Coronary artery (tissue), 2 donors: ENCODE results near the gene TSPAN12.
"Not testable (repeated sequence)": the region's sequence is repeated elsewhere in the genome, so short reads cannot be mapped to it uniquely, and the experiment has no call there.

Experiments
- DNase-seq: peaks from one replicate; pipeline ENCODE4 v3.0.0-alpha.2; 2017; ENCODE audit warnings: low spot score
- H3K27ac ChIP-seq, 2 donors: fragments of 200-600 bp; sonication (generic); one replicate each; pipeline ENCODE4 v1.5.1; 2016 to 2019
- H3K4me3 ChIP-seq: fragments of 200-600 bp; sonication (generic); 2 replicates; pipeline ENCODE4 v1.5.1; 2016; ENCODE audit warnings: mild to moderate bottlenecking, moderate library complexity
- CTCF ChIP-seq: fragments of 200-600 bp; sonication (generic); IDR thresholded peaks from one replicate; pipeline ENCODE4 v1.5.1; 2019; ENCODE audit warnings: antibody characterized with exemption

Gene TSPAN12

GRCh38 chr7:120857588-120858573 is at the start of gene TSPAN12:
TSS of gene TSPAN12 (minus strand) at chr7:120858144. CDS start at chr7:120856763, 1,381 bp downstream.
- peak; percentile 90 for DNase-seq
- peak; percentile 76 for TF ChIP-seq CTCF
- H3K4me3 ChIP-seq = peak within 1 kb of the TSS; percentile 88
- H3K27ac ChIP-seq = peak within 1 kb of the TSS; percentile 95

- no peak for DNase-seq
- no peak overlapping the region for H3K4me3 ChIP-seq
- no peak for TF ChIP-seq CTCF
- H3K27ac ChIP-seq = no peak overlapping the region
Observed at GRCh38 chr7:120898715-120899499, 41.0 kb upstream of the TSPAN12 start.

- not testable (repeated sequence) for H3K4me3 ChIP-seq, H3K27ac ChIP-seq, DNase-seq
Observed at GRCh38 chr7:120895253-120895652, 37.3 kb upstream of the TSPAN12 start.

GRCh38 chr7:120885602-120886001 is 27.7 kb upstream of the TSPAN12 start:
- not testable (repeated sequence) for H3K4me3 ChIP-seq, DNase-seq, H3K27ac ChIP-seq

- H3K27ac ChIP-seq = no peak overlapping the region
- no peak for DNase-seq
- no peak overlapping the region for H3K4me3 ChIP-seq
- TF ChIP-seq CTCF = no peak
Observed at GRCh38 chr7:120877701-120878100, 19.8 kb upstream of the TSPAN12 start.

- no peak for DNase-seq
- TF ChIP-seq CTCF = no peak
- Histone ChIP-seq H3K4me3 (no peak overlapping the region), H3K27ac (no peak overlapping the region)
Observed at GRCh38 chr7:120876922-120877321, 19.0 kb upstream of the TSPAN12 start.

GRCh38 chr7:120874722-120875121 is 16.8 kb upstream of the TSPAN12 start:
- Histone ChIP-seq H3K27ac (no peak overlapping the region), H3K4me3 (no peak overlapping the region)
- TF ChIP-seq CTCF = no peak
- no peak for DNase-seq

GRCh38 chr7:120874016-120874415 is 16.1 kb upstream of the TSPAN12 start:
- no peak overlapping the region for H3K27ac ChIP-seq
- no peak for TF ChIP-seq CTCF
- no peak for DNase-seq
- H3K4me3 ChIP-seq = no peak overlapping the region
